HG03520 (cell line): ENCODE results near the gene KDM1B.

ENCODE experiments used
- ATAC-seq: cut with Tn5 transposase; IDR thresholded peaks from one replicate; pipeline ENCODE4 v1.9.1; 2021; ENCODE audit warnings: mild to moderate bottlenecking, moderate library complexity; ENCODE audit not compliant: unreplicated experiment

KDM1B gene

DNA sequence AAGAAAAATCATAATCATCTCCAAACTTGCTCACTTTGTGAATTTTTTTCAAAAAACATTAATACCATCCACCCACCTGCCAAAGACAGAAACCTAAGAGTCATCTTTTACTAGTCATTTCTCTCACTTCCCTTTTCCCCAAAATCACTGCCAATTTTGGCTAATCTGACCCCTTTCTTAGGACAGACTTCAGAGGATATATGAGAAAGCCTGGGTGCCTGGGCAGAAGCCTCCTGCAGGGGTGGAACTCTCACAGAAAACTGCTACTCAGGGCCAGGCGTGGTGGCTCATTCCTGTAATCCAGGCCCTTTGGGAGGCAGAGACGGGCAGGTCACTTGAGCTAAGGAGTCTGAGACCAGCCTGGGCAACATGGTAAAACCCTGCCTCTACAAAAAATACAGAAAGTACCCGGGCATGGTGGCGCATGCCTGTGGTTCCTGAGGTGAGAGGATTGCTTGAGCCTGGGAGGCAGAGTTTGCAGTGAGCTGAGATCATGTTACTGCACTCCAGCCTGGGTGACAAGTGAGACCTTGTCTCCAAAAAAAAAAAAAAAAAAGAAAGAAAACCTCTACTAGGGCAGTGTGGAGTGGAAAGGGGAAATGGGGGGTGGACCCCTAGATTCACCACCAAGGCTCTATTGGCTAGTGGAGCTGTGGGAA lies 105.4 kb downstream of the KDM1B start:
- peak; percentile 33 for ATAC-seq

DNA sequence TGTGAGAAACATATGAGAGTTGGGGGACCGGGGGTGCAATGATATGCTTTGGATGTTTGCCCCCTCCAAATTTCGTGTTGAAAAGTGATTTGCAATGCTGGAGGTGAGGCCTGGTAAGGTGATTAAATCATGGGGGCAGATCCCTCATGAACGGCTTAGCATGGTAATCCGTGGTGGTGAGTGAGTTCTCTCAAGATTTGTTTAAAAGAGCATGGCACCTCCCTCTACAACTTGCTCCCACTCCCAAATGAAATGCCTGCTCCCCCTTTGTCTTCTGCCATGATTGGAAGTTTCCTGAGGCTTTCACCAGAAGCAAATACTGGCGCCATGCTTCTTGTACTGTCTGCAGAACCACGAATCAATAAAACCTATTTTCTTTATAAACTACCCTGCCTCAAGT lies 106.7 kb downstream of the KDM1B start:
- no peak for ATAC-seq

DNA sequence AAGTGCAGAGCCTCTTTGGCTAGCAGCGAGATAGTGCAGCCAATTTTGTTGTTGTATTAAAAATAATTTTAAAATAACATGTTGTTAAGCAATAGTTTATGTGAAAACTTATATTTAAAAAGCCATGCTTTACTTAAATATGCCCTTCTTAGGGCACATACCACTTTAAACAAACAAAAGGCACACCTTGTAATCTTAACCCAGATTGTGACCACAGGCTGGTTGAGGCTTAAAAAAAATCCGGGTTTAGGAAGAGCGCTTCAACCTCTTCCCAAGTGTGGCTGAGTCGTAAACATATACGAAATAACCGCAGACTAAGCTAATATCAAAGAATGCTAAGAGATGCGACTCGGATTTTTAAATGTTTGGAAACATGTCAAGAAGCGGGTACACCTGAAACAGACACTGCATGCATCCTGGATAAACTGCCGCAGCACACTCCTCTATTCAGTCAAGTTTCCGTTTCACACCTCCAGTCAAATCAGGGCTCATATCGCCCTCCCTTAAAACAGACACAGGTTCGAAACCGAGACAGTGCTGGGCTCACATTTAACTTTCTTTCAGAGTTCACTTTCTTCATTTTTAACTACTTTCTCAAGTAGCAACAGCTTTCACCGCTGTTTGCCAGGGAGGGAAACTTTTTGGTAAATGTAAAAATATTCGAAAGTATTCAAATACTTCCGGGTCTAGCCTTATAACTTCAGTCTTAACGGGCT lies 107.6 kb downstream of the KDM1B start:
- ATAC-seq = peak; percentile 59

DNA sequence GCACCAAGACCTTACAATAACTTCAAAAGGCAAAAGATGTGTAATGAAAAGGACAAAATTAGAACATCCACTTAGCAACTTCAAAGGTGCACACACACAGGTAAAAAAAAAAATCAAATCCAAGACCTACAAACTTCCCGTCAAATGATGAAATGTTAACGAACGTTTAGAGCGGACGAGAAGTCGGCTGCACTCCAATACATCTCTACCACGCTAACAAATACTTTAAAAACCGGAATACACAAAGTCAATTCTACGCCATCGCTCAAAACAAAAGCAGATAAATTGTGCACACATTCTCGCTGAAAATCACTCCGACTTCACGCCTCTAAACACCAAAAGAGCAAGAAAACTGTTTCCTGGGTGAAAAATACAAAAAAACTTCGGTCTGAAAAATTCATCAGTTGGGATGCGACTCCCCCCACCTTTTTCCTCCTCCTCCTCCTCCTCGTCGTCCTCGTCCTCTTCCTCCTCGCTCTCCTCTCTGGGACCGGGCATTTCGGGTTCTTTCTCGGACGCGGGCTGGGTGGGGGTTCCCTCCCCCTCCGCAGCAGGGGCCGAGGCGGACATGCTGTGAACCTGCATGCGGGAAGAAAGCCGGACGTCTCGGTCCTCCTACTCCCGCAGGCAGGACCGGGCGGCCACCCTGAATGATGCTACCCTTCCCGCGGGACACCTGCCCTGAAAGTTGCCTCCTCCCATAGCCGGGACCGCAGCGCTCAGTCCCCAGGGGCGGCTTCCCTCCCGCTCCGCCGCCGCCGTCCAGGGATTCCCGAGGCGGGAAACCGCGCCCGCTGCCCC lies 108.4 kb downstream of the KDM1B start:
- ATAC-seq = peak; percentile 3

DNA sequence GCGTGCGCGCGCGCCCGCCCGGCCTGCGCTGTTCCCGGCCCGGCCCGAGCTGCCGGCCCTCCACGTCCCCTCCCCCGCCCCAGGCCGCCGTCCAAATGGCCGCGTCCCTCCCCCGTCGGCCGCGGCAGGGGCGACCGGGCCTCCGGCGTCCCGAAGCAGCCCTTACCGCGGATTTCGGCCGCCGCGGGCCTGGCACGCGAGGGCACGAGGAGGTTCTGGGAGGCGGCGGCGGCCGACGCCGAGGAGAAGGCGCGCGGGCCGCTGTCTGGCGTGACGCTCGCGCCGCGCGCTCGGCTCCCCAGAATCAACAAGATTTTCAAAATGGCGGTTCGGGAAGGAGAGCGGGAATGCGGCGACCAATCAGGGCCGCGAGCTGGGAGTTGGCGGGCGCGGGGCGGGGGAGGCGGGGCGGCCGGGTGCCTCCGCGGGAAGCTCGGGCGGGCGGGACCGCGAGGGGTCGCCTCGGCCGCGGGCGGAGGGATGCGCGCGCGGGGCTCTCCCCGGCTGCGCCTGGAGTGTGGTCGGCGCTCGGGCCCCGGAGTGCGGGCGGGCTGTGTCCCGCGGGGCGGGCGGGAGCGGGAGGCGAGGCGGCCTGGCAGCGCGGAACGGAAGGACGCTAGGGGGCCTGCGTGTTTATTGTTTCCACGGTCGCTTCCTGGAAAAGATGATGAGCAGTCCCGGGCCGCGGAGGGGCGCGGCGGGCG lies 109.1 kb downstream of the KDM1B start, which contains the start of gene DEK:
DEK (minus strand) TSS at position 312 of the 704 bp plus-strand sequence. CDS start 543 bp downstream, outside the sequence.
- peak; percentile 30 for ATAC-seq

DNA sequence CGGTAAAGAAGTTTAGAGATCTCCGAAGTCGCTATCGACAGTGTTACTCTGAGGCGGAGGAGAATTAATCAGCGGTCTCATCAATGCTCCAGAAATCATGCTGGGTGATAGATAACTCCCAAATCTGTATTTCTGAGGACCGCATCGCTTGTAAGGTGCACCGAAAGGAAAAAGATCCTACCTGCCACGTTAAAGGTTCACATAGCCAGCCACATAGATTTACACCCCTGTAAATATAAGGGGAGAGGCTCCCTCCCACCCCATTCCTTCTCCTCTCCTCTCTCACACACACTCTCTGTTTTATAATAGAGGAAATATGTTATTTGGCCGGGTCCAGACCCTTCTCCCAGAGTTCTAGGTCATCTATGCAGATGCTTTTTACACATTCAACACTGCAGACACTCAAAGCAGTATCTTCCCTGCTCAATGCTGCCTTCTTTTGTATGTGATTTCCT lies 109.7 kb downstream of the KDM1B start:
- no peak for ATAC-seq

DNA sequence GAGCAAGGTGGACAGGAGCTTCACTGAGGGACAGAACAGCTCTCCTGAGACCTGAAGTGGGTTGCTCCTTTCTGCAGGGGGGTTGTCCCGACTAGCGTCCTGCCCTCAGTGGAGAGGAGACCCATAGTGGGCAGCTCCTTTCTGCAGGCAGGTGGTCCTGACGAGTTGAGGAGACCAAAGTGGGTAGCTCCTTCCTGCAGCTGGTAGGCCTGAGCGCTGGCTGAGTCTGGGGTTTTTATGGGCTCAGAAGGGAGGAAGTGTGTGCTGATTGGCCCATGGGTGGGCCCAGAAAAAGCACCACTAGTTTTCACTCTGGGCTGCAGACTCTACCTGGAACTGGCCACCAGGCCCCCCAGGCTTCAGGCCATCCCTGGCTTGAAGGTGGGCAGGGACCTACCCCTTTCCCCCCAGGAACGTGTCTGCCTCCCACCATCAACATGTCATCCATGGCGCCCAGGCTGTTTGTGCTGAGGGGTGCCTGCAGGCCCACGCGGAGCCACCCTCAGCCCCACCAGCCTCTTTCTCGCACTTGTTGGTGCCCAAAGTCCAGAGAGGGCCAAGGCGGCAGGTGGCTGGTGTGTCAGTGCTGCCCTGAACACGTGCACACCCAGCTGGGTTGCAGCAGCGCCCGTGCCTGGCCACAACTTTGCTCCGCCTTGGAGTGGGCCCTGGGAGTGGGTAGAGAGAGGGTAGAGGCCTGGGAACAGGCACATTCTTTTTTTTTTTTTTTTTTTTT lies 110.7 kb downstream of the KDM1B start:
- no peak for ATAC-seq

DNA sequence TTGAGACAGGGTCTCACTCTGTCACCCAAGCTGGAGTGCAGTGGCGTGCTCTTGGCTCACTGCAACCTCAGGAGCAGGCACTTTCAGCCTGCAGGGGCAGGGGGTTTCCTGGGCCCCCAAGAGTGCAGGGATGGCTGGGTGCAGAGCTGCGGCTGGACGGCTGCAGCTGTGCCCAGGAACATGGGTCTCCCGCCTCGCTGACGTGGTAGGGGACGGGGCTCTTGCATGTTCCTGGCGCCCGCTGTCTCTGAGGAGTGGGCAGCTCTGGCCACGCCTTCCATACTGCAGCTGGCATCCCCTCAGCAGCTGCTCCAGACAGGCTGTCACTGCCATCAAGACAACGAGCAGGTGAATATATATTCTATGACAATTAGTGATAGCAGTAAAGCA lies 111.3 kb downstream of the KDM1B start:
- no peak for ATAC-seq

DNA sequence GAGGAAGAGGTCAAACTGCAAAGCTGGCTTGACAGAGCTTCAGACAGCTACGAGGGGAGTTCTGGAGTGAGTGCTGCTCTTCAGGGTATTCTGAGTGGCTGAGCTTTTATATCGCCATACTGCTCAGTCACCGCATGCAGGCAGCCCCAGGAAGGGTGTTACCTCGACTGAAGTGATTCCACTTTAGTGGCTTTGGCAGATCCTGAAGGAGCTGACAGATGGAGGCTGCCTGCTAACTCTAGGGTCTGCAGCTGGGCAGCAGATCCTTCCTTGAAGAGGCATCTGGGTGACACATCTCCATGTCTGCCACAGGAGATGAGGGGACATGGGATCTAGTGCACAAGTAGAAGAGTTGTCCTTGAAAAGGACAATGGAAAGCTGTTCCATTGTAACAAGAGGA lies 112.8 kb downstream of the KDM1B start:
- ATAC-seq = no peak

DNA sequence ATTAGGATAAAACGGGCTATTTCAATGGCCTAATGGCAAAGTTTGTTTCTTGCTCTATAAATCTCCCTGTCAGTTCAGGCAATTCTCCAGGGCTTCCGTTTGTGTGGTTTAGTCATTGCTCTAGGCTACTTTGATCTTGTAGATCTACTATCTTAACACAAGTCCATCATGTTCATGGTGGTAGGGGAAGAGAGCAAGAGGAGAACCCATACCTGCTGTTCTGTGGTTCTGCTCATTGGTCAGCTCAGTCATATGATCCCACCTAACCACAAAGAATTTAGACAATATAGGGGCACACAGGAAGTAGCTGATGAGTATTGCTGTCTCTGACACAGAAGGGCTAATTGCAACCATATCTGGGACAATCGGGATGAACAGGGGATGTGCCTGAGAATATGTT lies 114.0 kb downstream of the KDM1B start:
- no peak for ATAC-seq

DNA sequence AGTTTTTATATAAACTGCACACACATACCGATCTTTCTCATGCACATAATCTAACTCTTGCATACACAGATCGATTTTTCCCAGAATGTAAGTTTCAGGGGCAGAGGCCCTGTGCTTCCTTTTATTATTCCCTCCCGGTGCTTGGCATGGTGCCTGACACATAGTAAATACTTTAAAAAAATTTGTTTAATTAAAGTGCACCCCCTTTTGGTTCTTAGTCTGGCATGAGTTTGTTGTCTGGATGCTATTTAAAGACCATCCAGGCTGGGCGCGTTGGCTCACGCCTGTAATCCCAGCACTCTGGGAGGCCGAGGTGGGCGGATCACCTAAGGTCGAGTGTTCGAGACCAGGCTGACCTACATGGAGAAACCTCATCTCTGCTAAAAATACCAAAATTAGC lies 114.5 kb downstream of the KDM1B start:
- ATAC-seq = no peak

DNA sequence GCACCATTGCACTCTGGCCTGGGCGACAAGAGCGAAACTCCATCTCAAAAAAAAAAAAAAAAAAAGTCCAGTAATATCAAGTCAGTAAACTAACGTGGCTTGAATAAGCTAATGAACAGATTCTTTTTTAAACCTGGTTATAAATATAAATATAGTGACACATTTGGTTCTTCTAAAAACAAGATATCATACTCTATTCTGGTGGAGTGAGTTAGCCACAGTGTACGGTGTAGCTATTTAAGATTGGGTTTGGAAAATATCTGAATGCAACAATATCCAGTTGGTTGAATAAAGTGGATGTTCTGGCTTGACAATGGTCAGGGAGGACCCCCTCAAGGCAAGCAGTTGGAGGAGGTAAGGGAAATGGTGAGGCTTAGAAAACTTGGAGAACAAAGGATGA lies 115.0 kb downstream of the KDM1B start:
- ATAC-seq = no peak
